HepG2 (cell line): Measurements from ENCODE around the gene SPRED2. TPM values are rescaled to one million over a fixed set of nuclear protein-coding genes. Genes with fewer than 3 reads are reported as not detected.
A peak's percentile ranks its signal among the peaks of the same experiment; 100 is the strongest.

Experiments used
- HDAC2 ChIP-seq: sonication (generic); formaldehyde crosslinking; IDR thresholded peaks from 2 replicates; pipeline ENCODE4 v1.4.0; 2020; ENCODE audit warnings: missing genetic modification reagents
- HNF4A ChIP-seq: sonication (generic); formaldehyde crosslinking; IDR thresholded peaks from 2 replicates; pipeline ENCODE4 v1.4.0; 2020; ENCODE audit warnings: missing genetic modification reagents
- KIAA2018 ChIP-seq: sonication (generic); formaldehyde crosslinking; IDR thresholded peaks from 2 replicates; pipeline ENCODE4 v1.5.0; 2020; ENCODE audit warnings: mild to moderate bottlenecking, missing genetic modification reagents, borderline replicate concordance
- NFYC ChIP-seq: IDR thresholded peaks from 2 replicates; pipeline ENCODE4 v1.6.1; 2016; ENCODE audit warnings: missing genetic modification reagents, missing compliant biosample characterization
- NR3C1 ChIP-seq: sonication (generic); formaldehyde crosslinking; IDR thresholded peaks from 2 replicates; pipeline ENCODE4 v1.4.0; 2020; ENCODE audit warnings: missing genetic modification reagents
- SOX13 ChIP-seq, 3 experiments: fragments of 450-650 bp in 1 of 3; sonication (generic) in 1 of 3; formaldehyde crosslinking in 1 of 3; IDR thresholded peaks in 2 of 3; conservative IDR thresholded peaks in 1 of 3; 2 replicates each; pipeline versions ENCODE4 v1.5.0 to v1.6.1; 2016 to 2020; ENCODE audit warnings: antibody characterized with exemption in 1 of 3, mild to moderate bottlenecking in 1 of 3, missing compliant biosample characterization in 1 of 3, missing genetic modification reagents in 1 of 3, moderate library complexity in 1 of 3
- TFE3 ChIP-seq: IDR thresholded peaks from 2 replicates; pipeline ENCODE4 v1.6.1; 2016
- ZBTB14 ChIP-seq: sonication (generic); formaldehyde crosslinking; IDR thresholded peaks from 2 replicates; pipeline ENCODE4 v1.4.0; 2020; ENCODE audit warnings: missing genetic modification reagents
- ZBTB33 ChIP-seq: sonication (generic); formaldehyde crosslinking; IDR thresholded peaks from 2 replicates; pipeline ENCODE4 v1.4.0; 2020; ENCODE audit warnings: missing genetic modification reagents
- ZNF501 ChIP-seq: sonication (generic); formaldehyde crosslinking; IDR thresholded peaks from 2 replicates; pipeline ENCODE4 v1.5.1; 2020; ENCODE audit warnings: mild to moderate bottlenecking, moderate library complexity, missing genetic modification reagents
- ZNF512B ChIP-seq: sonication (generic); formaldehyde crosslinking; IDR thresholded peaks from 2 replicates; pipeline ENCODE4 v1.5.1; 2020; ENCODE audit warnings: missing genetic modification reagents, mild to moderate bottlenecking, borderline replicate concordance
- polyA plus RNA-seq, 8 experiments: library from polyadenylated mRNA; depleted of rRNA in 3 of 8; stranded (reverse) in 7 of 8; unstranded in 1 of 8; fragments of >200 nt; fragmentation: Illumina TruSeq in 4 of 8; extraction: Trizol in 4 of 8; gene quantifications; 2 replicates each; pipeline versions ENCODE4 v1.2.1 to v1.2.3, GENCODE V29; 2011 to 2016; ENCODE audit warnings: low read depth in 4 of 8, missing spikeins in 1 of 8, mixed read lengths in 1 of 8; ENCODE audit not compliant: insufficient read depth in 1 of 8
- total RNA-seq, 5 experiments: library from RNA; depleted of rRNA; stranded (reverse); fragments of >200 nt; fragmentation: Illumina TruSeq; extraction: Trizol; gene quantifications; 2 replicates each; pipeline ENCODE4 v1.2.3, GENCODE V29; 2016; ENCODE audit warnings: low read depth in 1 of 5

Gene SPRED2
- total and polyA plus RNA-seq, 2 of the 13 experiments (the other 11 are each of a cell fraction or from before 2014, with no cell fraction given) = 13.0 to 37.0 TPM

GRCh38 chr2:65363879-65364666 lies 68.3 kb downstream of the SPRED2 start (continued):
- no peak for TF ChIP-seq ZNF512B (CRISPR knock-in tag)
- no peak for TF ChIP-seq ZNF501 (CRISPR knock-in tag)
- TF ChIP-seq HNF4A = peak; percentile 35; the same call in 1 of the 2 replicates
- TF ChIP-seq ZBTB14 (CRISPR knock-in tag) = no peak
- no peak for TF ChIP-seq ZBTB33 (CRISPR knock-in tag)
- no peak for TF ChIP-seq NFYC (CRISPR knock-in tag)
- TF ChIP-seq NR3C1 (CRISPR knock-in tag) = no peak
- no peak for TF ChIP-seq TFE3 (CRISPR knock-in tag)
- TF ChIP-seq KIAA2018 (CRISPR knock-in tag) = no peak
- no peak for TF ChIP-seq SOX13 (IDR thresholded peaks at IDR 0.05)
- peak in 1 of 2 experiments; percentile 46; a peak in 1 of 4 replicates for TF ChIP-seq SOX13 (CRISPR knock-in tag; conservative IDR thresholded peaks at IDR 0.05 in 1 of 2, IDR thresholded peaks at IDR 0.05 in 1 of 2)
- 0 out of 2 replicates have a peak, but pooled peaks have one; percentile 25 for TF ChIP-seq HDAC2 (CRISPR knock-in tag)
